Measurements from ENCODE around the gene HDAC10.
A peak's percentile ranks its signal among the peaks of the same experiment; 100 is the strongest.

HDAC10 gene

DNA sequence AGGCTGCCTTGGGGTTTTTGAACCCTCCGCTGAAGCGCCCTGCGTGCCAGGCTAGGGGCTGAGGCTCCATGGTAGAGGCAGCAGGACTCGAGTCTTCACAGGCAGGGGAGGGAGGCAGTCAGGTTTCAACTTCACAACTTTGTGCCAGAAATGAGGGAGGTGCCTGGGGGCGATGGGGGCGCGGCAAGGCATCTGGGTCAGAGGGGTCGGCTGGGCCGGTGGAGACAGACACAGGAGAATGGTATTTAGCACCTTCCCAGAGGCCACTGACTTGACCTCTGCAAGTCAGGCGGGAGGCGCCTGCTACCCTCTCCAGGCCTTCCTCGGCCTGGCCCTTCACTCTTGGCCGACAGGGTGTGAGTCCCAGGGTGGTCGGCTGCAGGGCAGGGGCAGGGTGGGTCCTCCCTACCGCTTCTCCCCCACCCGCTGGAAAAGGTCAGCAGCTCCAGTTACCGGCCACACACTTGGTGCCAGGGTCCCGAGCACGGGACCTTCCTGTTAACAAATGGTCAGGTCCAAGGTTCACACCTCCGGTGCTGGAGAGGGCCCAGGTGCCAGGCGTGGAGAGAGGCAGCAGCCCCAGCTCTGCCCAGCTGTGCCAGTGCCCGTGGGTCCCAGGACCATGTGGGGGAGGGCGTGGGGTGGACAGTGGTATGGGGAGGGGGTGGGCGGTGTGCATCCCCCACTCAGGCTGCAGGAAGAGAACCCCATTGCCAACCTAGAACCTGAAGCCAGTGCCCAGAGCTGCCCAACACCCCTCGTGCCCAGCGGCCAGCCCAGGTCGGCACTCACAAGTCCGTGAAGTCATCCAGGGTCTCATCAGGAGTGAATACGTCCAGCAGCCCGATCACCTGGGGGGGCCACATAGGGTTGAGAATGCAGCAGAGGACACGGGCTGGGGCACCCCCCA, 6.6 kb upstream of the HDAC10 start:
- peaks cover 0 to 5% of the 10 kb centered on the region in 2 experiments for H3K27me3 ChIP-seq (ENCODE audit: control insufficient read depth in 1 of 2, insufficient read depth in 1 of 2, low read length in 2 of 2)
- peaks cover 21% of the 10 kb centered on the region for H3K79me1 ChIP-seq (replicated peaks; ENCODE audit: low read length, poor library complexity, severe bottlenecking)
- no peak overlapping the region for H3K18ac ChIP-seq (ENCODE audit: low read depth in 1 of 2, low read length in 2 of 2)
- H2AK5ac ChIP-seq (ENCODE audit: low read length, severe bottlenecking): no peak overlapping the region
- H3K9ac ChIP-seq (ENCODE audit: low read length): no peak overlapping the region
- H3K4ac ChIP-seq (ENCODE audit: low read depth in 1 of 2, low read length in 2 of 2): no peak overlapping the region
- no peak overlapping the region for H2BK5ac ChIP-seq (ENCODE audit: low read depth, low read length, poor library complexity, severe bottlenecking)
- H3K36me3 ChIP-seq (ENCODE audit: control insufficient read depth in 1 of 2, insufficient read depth in 2 of 2, low read depth in 1 of 2, low read length in 2 of 2): peaks cover 4 to 64% of the 10 kb centered on the region in 2 experiments
- no peak overlapping the region for H2BK15ac ChIP-seq (ENCODE audit: low read depth, poor library complexity, severe bottlenecking)
- no peaks in the 10 kb centered on the region for H3K9me3 ChIP-seq (ENCODE audit: control insufficient read depth, low read length)
- H2AFZ ChIP-seq (ENCODE audit: low read depth, low read length): no peak overlapping the region
- DNase-seq: no peak
- peak overlapping the region in 1 of 2 experiments; percentile 19 for H2BK12ac ChIP-seq (ENCODE audit: low read length in 2 of 2)
- H3K14ac ChIP-seq (ENCODE audit: low read length in 2 of 2): no peak overlapping the region
- no peak overlapping the region for H3K4me2 ChIP-seq (ENCODE audit: low read length, poor library complexity, severe bottlenecking)
- peaks cover 31% of the 10 kb centered on the region for H3K4me1 ChIP-seq (ENCODE audit: control insufficient read depth, insufficient read depth, low read depth, low read length)
- H4K91ac ChIP-seq (ENCODE audit: low read length): peak overlapping the region; percentile 18
- WGBS: 80% methylated on average over 31 of the region's 31 CpGs
- H3K23ac ChIP-seq (ENCODE audit: low read length in 2 of 2): no peak overlapping the region
- H4K8ac ChIP-seq (ENCODE audit: low read length): no peak overlapping the region
- H3K27ac ChIP-seq (ENCODE audit: low read length, poor library complexity, severe bottlenecking): no peak overlapping the region
- H3K4me3 ChIP-seq (ENCODE audit: insufficient read depth in 1 of 2, low read depth in 1 of 2, low read length in 2 of 2): no peak overlapping the region
- H2BK120ac ChIP-seq (ENCODE audit: low read depth, low read length): no peak overlapping the region

DNA sequence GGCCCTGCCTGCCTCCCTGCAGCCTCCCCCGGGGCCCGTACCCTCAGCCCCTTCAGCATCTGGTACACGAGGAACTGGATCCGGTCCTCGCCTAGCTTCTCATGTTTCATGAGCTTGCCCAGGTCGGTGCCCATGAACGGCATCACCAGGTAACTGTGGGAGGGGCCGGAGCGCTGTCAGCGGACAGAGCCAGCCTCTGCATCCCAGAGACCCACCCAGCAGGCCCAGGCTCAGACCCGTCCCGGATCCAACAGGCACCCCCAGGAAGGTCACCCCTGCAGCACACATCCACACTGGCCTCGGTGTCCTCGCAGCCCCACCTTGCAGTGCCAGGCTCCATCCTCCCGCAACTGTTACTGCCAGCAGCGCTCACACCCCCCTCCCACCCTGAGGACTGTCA, 6.0 kb upstream of the HDAC10 start:
- no peak overlapping the region for H3K23ac ChIP-seq (ENCODE audit: low read length in 2 of 2)
- peaks cover 4 to 68% of the 10 kb centered on the region in 2 experiments for H3K36me3 ChIP-seq (ENCODE audit: control insufficient read depth in 1 of 2, insufficient read depth in 2 of 2, low read depth in 1 of 2, low read length in 2 of 2)
- no peak overlapping the region for H3K4me3 ChIP-seq (ENCODE audit: insufficient read depth in 1 of 2, low read depth in 1 of 2, low read length in 2 of 2)
- no peak overlapping the region for H2BK15ac ChIP-seq (ENCODE audit: low read depth, poor library complexity, severe bottlenecking)
- no peak overlapping the region for H2BK5ac ChIP-seq (ENCODE audit: low read depth, low read length, poor library complexity, severe bottlenecking)
- no peak for DNase-seq
- H3K4me1 ChIP-seq (ENCODE audit: control insufficient read depth, insufficient read depth, low read depth, low read length): peaks cover 24% of the 10 kb centered on the region
- H4K91ac ChIP-seq (ENCODE audit: low read length): peak overlapping the region; percentile 18
- H3K18ac ChIP-seq (ENCODE audit: low read depth in 1 of 2, low read length in 2 of 2): no peak overlapping the region
- H3K27ac ChIP-seq (ENCODE audit: low read length, poor library complexity, severe bottlenecking): no peak overlapping the region
- WGBS: 97% methylated on average over 16 of the region's 16 CpGs
- no peak overlapping the region for H2AK5ac ChIP-seq (ENCODE audit: low read length, severe bottlenecking)
- no peak overlapping the region for H3K14ac ChIP-seq (ENCODE audit: low read length in 2 of 2)
- no peak overlapping the region for H2AFZ ChIP-seq (ENCODE audit: low read depth, low read length)
- H3K9me3 ChIP-seq (ENCODE audit: control insufficient read depth, low read length): no peaks in the 10 kb centered on the region
- no peaks in the 10 kb centered on the region for H3K27me3 ChIP-seq (ENCODE audit: control insufficient read depth in 1 of 2, insufficient read depth in 1 of 2, low read length in 2 of 2)
- H4K8ac ChIP-seq (ENCODE audit: low read length): no peak overlapping the region
- peaks cover 21% of the 10 kb centered on the region for H3K79me1 ChIP-seq (replicated peaks; ENCODE audit: low read length, poor library complexity, severe bottlenecking)
- no peak overlapping the region for H2BK120ac ChIP-seq (ENCODE audit: low read depth, low read length)
- H3K4ac ChIP-seq (ENCODE audit: low read depth in 1 of 2, low read length in 2 of 2): no peak overlapping the region
- H3K4me2 ChIP-seq (ENCODE audit: low read length, poor library complexity, severe bottlenecking): no peak overlapping the region
- H2BK12ac ChIP-seq (ENCODE audit: low read length in 2 of 2): no peak overlapping the region
- no peak overlapping the region for H3K9ac ChIP-seq (ENCODE audit: low read length)

DNA sequence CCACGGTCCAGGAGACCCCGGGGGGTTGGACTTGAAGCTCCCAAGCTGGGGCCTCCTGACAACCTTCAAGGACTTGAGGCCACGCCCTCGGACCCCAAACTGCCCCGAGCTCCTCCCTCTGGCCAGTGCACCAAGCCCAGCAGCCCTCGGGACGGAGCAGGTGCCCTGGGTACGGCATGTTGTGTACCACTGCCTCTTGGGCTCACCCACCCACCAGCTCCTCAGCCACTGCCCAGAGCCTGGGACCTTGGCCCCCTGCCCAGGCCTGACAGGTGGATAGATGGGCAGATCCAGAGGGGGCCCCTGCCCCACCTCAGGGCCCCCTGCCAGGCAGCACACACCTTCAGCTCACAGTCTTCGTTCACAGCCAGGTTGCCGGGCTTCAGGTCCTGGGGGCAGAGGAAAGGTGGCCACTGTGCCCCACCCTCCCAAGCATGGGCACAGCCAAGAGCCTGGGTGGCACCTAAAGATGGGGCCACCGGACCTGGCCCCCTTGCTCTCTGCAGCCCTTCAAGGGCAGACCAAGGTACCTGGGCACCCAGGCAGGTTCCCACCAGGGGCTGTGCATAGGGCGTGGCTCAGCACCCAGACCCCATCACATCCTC, 5.3 kb upstream of the HDAC10 start:
- Histone ChIP-seq H3K4me3 (ENCODE audit: insufficient read depth in 1 of 2, low read depth in 1 of 2, low read length in 2 of 2) (no peak overlapping the region), H3K14ac (ENCODE audit: low read length in 2 of 2) (no peak overlapping the region), H2BK12ac (ENCODE audit: low read length in 2 of 2) (no peak overlapping the region), H2BK120ac (ENCODE audit: low read depth, low read length) (no peak overlapping the region), H2BK15ac (ENCODE audit: low read depth, poor library complexity, severe bottlenecking) (no peak overlapping the region), H4K8ac (ENCODE audit: low read length) (no peak overlapping the region), H3K18ac (ENCODE audit: low read depth in 1 of 2, low read length in 2 of 2) (no peak overlapping the region), H3K27me3 (ENCODE audit: control insufficient read depth in 1 of 2, insufficient read depth in 1 of 2, low read length in 2 of 2) (no peaks in the 10 kb centered on the region), H2AFZ (ENCODE audit: low read depth, low read length) (no peak overlapping the region), H4K91ac (ENCODE audit: low read length) (no peak overlapping the region), H3K4me2 (ENCODE audit: low read length, poor library complexity, severe bottlenecking) (no peak overlapping the region), H2BK5ac (ENCODE audit: low read depth, low read length, poor library complexity, severe bottlenecking) (no peak overlapping the region), H3K4ac (ENCODE audit: low read depth in 1 of 2, low read length in 2 of 2) (no peak overlapping the region), H3K4me1 (ENCODE audit: control insufficient read depth, insufficient read depth, low read depth, low read length) (peaks cover 29% of the 10 kb centered on the region), H3K9ac (ENCODE audit: low read length) (no peak overlapping the region), H2AK5ac (ENCODE audit: low read length, severe bottlenecking) (no peak overlapping the region), H3K27ac (ENCODE audit: low read length, poor library complexity, severe bottlenecking) (no peak overlapping the region), H3K23ac (ENCODE audit: low read length in 2 of 2) (no peak overlapping the region), H3K36me3 (ENCODE audit: control insufficient read depth in 1 of 2, insufficient read depth in 2 of 2, low read depth in 1 of 2, low read length in 2 of 2) (peaks cover 4 to 68% of the 10 kb centered on the region in 2 experiments), H3K79me1 (replicated peaks; ENCODE audit: low read length, poor library complexity, severe bottlenecking) (peaks cover 21% of the 10 kb centered on the region), H3K9me3 (ENCODE audit: control insufficient read depth, low read length) (no peaks in the 10 kb centered on the region)
- WGBS: 97% methylated on average over 12 of the region's 12 CpGs
- no peak for DNase-seq

DNA sequence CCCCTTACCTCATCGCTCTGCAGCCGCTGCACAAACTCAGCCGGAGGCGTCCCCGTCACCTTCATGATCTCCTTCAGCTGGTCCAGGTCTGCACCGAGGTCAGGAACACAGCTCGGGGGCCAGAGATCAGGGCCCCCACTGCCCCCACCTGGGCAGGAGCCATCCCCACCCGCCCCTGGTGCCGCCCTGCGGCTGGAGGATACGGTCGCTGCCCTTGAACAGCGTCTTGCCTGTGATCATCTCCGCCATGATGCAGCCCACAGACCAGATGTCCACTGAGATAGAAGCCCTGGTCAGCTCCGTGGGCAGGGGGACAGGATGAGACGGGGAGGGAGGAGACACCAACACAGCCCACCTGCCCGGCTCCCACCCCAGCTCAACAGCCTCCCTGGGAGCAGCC, 4.5 kb upstream of the HDAC10 start:
- Histone ChIP-seq H3K9ac (ENCODE audit: low read length) (no peak overlapping the region), H3K36me3 (ENCODE audit: control insufficient read depth in 1 of 2, insufficient read depth in 2 of 2, low read depth in 1 of 2, low read length in 2 of 2) (peaks cover 4 to 68% of the 10 kb centered on the region in 2 experiments), H3K79me1 (replicated peaks; ENCODE audit: low read length, poor library complexity, severe bottlenecking) (peaks cover 21% of the 10 kb centered on the region), H3K4me2 (ENCODE audit: low read length, poor library complexity, severe bottlenecking) (no peak overlapping the region), H2BK12ac (ENCODE audit: low read length in 2 of 2) (no peak overlapping the region), H3K4me3 (ENCODE audit: insufficient read depth in 1 of 2, low read depth in 1 of 2, low read length in 2 of 2) (no peak overlapping the region), H3K4me1 (ENCODE audit: control insufficient read depth, insufficient read depth, low read depth, low read length) (peaks cover 31% of the 10 kb centered on the region), H3K27ac (ENCODE audit: low read length, poor library complexity, severe bottlenecking) (no peak overlapping the region), H3K18ac (ENCODE audit: low read depth in 1 of 2, low read length in 2 of 2) (no peak overlapping the region), H2BK15ac (ENCODE audit: low read depth, poor library complexity, severe bottlenecking) (no peak overlapping the region), H2AFZ (ENCODE audit: low read depth, low read length) (no peak overlapping the region), H3K9me3 (ENCODE audit: control insufficient read depth, low read length) (no peaks in the 10 kb centered on the region), H3K14ac (ENCODE audit: low read length in 2 of 2) (no peak overlapping the region), H4K8ac (ENCODE audit: low read length) (no peak overlapping the region), H3K4ac (ENCODE audit: low read depth in 1 of 2, low read length in 2 of 2) (no peak overlapping the region), H3K23ac (ENCODE audit: low read length in 2 of 2) (no peak overlapping the region), H2BK5ac (ENCODE audit: low read depth, low read length, poor library complexity, severe bottlenecking) (no peak overlapping the region), H3K27me3 (ENCODE audit: control insufficient read depth in 1 of 2, insufficient read depth in 1 of 2, low read length in 2 of 2) (no peaks in the 10 kb centered on the region), H4K91ac (ENCODE audit: low read length) (no peak overlapping the region), H2BK120ac (ENCODE audit: low read depth, low read length) (no peak overlapping the region), H2AK5ac (ENCODE audit: low read length, severe bottlenecking) (no peak overlapping the region)
- DNase-seq: no peak
- WGBS: 96% methylated on average over 16 of the region's 17 CpGs
